GM12892 (cell line): ENCODE results near the gene HES3.

Source experiments
- POLR2A ChIP-seq: IDR thresholded peaks from 2 replicates; pipeline ENCODE4 v1.6.1; 2011; ENCODE audit warnings: low read depth, low read length, control low read depth
- POLR2AphosphoS5 ChIP-seq: IDR thresholded peaks from 2 replicates; pipeline ENCODE4 v1.6.1; 2011; ENCODE audit warnings: low read depth, low read length, control low read depth
- TAF1 ChIP-seq: IDR thresholded peaks from 2 replicates; pipeline ENCODE4 v1.6.1; 2011; ENCODE audit warnings: low read depth, mild to moderate bottlenecking, control low read depth, low read length, borderline replicate concordance

- TF ChIP-seq POLR2AphosphoS5 (no peak), POLR2A (no peak), TAF1 (no peak)
Observed at GRCh38 chr1:6218375-6219164, 25.4 kb upstream of the HES3 start.
